Limb (tissue), 2 donors: ENCODE measurements around the gene NUDT17.

Experiments used
- DNase-seq, 2 donors: peaks; one replicate each; pipeline ENCODE4 v3.0.0-alpha.2; 2016; ENCODE audit errors: extremely low spot score in 2 of 2

The NUDT17 gene

DNA sequence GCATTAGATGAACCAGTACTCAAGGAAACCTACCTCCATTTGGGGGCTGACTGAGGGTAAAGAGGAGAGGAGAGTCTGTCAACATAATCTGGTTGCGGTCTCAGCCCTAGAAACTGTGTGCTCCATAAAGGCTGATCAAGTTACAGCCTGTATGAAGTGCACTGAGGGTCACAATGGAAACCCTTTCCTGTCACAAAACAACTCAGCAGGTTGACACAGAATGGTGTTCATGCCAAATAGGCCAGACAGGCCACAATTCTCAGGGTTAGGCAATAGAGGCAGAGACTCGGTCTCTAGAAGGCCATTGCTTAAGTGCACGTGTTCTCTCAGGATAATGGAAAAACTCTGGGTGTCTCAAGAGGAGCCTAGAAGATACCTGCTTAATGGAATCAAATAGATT is 44.3 kb downstream of the NUDT17 start:
- DNase-seq = no peak

GRCh38 chr1:145891143-145891542 is 45.7 kb downstream of the NUDT17 start:
- no peak for DNase-seq

DNA sequence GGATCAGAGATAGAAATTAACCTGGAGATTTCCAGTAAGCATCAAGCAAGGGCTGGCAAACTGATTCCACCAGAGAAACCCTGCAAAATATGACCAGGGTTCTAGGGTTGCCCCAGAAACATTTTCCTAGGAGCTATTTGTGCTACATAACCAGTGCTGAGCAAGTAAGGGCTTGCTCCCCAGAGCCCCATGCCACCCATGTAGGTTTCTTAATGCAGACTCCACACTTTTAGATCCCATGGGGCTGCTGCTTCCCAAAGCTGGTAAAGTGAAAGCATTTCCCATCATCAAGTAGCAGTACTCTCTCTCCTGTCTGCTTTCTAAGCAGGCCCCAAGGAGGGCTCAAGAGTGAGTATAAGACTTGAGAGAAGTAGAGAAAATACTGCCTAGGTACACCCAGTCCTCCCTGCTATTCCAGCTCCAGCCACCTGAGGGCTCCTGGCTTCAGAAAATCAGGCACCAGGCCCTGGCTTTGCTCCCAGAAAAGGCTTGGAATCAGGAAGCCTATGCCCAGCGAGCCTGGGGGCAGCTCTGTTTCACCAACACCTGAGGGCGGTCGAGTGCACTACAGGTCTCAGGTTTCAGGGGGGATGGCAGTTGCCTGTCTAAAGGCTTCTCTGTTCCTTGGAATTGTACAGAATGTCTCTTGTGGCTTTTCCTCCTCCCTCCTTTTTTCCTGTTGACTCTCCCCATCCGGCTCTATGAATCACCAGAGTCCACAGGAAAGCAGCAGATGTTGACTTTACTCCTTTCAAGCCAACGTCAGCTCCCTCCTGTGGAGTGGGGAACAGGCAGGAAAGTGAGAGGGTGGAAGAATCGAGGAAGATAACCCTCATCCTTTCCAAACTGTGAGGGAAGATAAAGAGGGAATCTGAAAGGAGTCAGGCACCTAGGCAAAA is 46.4 kb downstream of the NUDT17 start:
- peak; percentile 95 to 96 for DNase-seq

DNA sequence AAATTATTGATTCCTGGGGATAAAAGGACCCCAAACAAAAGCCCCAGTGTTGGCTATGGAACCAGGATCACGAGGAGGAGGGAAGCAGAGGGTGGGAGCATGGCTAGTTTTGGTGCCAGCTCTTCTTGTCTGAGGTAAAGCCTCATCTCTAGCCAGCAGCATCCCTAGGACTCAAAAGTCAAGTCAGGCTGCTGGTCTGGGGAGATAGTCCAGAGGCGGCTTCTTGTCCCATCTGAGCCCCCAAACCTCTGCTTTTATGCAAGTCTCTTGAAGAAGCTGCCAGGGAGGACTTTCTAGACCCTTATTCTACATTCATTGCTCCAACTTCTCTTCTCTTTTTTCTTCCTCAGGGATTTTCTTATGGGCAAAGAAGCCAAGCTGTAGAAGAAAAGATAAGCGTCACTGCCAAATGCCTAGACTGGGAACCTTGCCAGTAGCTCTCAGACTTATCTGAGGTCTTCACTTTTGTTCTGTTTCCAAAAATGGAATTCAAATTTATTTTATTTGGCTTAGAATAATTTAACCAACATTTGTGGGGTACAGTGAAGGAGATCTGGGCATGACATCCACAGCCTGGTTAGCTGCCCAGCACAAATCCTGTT is 47.2 kb downstream of the NUDT17 start:
- no peak for DNase-seq

- DNase-seq = no peak
Measured at GRCh38 chr1:145893306-145894055, 48.1 kb downstream of the NUDT17 start.

GRCh38 chr1:145895471-145895870 is 50.0 kb downstream of the NUDT17 start:
- no peak for DNase-seq

- DNase-seq = no peak
Measured at GRCh38 chr1:145897969-145898368, 52.5 kb downstream of the NUDT17 start.
